Measurements from ENCODE around the gene DEFB125.

Gene DEFB125

GRCh38 chr20:145877-146276, 58.4 kb downstream of the DEFB125 start:
- no peak for TF ChIP-seq CTCF (IDR thresholded peaks at IDR 0.05; ENCODE audit: insufficient read depth, low read depth, low read length, missing control alignments)
- DNase-seq (ENCODE audit: low read depth), result no peak
- no peak overlapping the region for H3K4me3 ChIP-seq (ENCODE audit: low read length)
